Measurements from ENCODE around the gene CTNND2.

- TF ChIP-seq CTCF (IDR thresholded peaks at IDR 0.05), result no peak
- TF ChIP-seq EZH2 (IDR thresholded peaks at IDR 0.05; ENCODE audit: borderline replicate concordance, insufficient read depth, low read depth, low read length, poor library complexity, severe bottlenecking), result no peak
These were observed 526.4 kb downstream of the CTNND2 start for GRCh38 chr5:11377896-11378295.
